Measurements from ENCODE around the gene EPHA3. TPM values are rescaled to one million over a fixed set of nuclear protein-coding genes. Genes with fewer than 3 reads are reported as not detected.

Gene EPHA3
- total RNA-seq, 4 donors from 2014 or later: 2.3 to 4.6 (median 2.4) TPM; not detected in 1

- Histone ChIP-seq H3K27me3 (no peaks in the 10 kb centered on the region), H3K9me3 (no peaks in the 10 kb centered on the region), H3K36me3 (no peaks in the 10 kb centered on the region), H3K27ac (no peak overlapping the region), H3K4me3 (no peak overlapping the region), H3K4me1 (no peaks in the 10 kb centered on the region)
- WGBS, 2 donors (ENCODE audit: low coverage in 1 of 2): 42 to 47% methylated on average over 2 of the region's 2 CpGs
- in situ Hi-C loops (cut with MboI; ENCODE audit: low pct_ligation_motif_present in 1 of 4, low pct_unique_long_range_greater_than_20kb in 1 of 4, low sequenced_read_pairs in 3 of 4): no loop called here
- TF ChIP-seq EP300 (IDR thresholded peaks at IDR 0.05; ENCODE audit: low read depth): no peak
- TF ChIP-seq POLR2AphosphoS5 (IDR thresholded peaks at IDR 0.05): no peak
- no peak for TF ChIP-seq POLR2A (IDR thresholded peaks at IDR 0.05)
- no peak for TF ChIP-seq CTCF (IDR thresholded peaks at IDR 0.05)
- DNase-seq: no peak
- intact Hi-C loops (cut with DNase I; ENCODE audit: low total_unique reads): no loop called here
Observed at GRCh38 chr3:89216016-89216739, 108.8 kb downstream of the EPHA3 start.

- intact Hi-C loops (cut with DNase I; ENCODE audit: low total_unique reads): no loop called here
- DNase-seq: no peak
Observed at GRCh38 chr3:89217148-89217685, 109.8 kb downstream of the EPHA3 start.

GRCh38 chr3:89221924-89222323 is 114.5 kb downstream of the EPHA3 start:
- TF ChIP-seq EP300 (IDR thresholded peaks at IDR 0.05; ENCODE audit: low read depth): no peak
- TF ChIP-seq POLR2AphosphoS5 (IDR thresholded peaks at IDR 0.05): no peak
- TF ChIP-seq POLR2A (IDR thresholded peaks at IDR 0.05): no peak
- TF ChIP-seq CTCF (IDR thresholded peaks at IDR 0.05): no peak
- intact Hi-C loops (cut with DNase I; ENCODE audit: low total_unique reads) (no loop called here), in situ Hi-C loops (cut with MboI; ENCODE audit: low pct_ligation_motif_present in 1 of 4, low pct_unique_long_range_greater_than_20kb in 1 of 4, low sequenced_read_pairs in 3 of 4) (no loop called here)
- Histone ChIP-seq H3K27ac (no peak overlapping the region), H3K4me1 (no peaks in the 10 kb centered on the region), H3K36me3 (no peaks in the 10 kb centered on the region), H3K4me3 (no peak overlapping the region), H3K9me3 (no peaks in the 10 kb centered on the region), H3K27me3 (no peaks in the 10 kb centered on the region)
- WGBS, 2 donors (ENCODE audit: low coverage in 1 of 2): 82 to 84% methylated on average over 1 of the region's 1 CpG
- DNase-seq: no peak

More at GRCh38 chr3:89217148-89217685, 109.8 kb downstream of the EPHA3 start:
- in situ Hi-C loops (cut with MboI; ENCODE audit: low pct_ligation_motif_present in 1 of 4, low pct_unique_long_range_greater_than_20kb in 1 of 4, low sequenced_read_pairs in 3 of 4): no loop called here
- no peak overlapping the region for H3K4me3 ChIP-seq
- no peak overlapping the region for H3K27ac ChIP-seq
- no peaks in the 10 kb centered on the region for H3K27me3 ChIP-seq
- WGBS, 2 donors (ENCODE audit: low coverage in 1 of 2): 55 to 72% methylated on average over 6 of the region's 6 CpGs
- H3K4me1 ChIP-seq: no peaks in the 10 kb centered on the region
- H3K9me3 ChIP-seq: no peaks in the 10 kb centered on the region
- no peaks in the 10 kb centered on the region for H3K36me3 ChIP-seq
- TF ChIP-seq POLR2A (IDR thresholded peaks at IDR 0.05) (no peak), EP300 (IDR thresholded peaks at IDR 0.05; ENCODE audit: low read depth) (no peak), POLR2AphosphoS5 (IDR thresholded peaks at IDR 0.05) (no peak), CTCF (IDR thresholded peaks at IDR 0.05) (no peak)

- intact Hi-C loops (cut with DNase I; ENCODE audit: low total_unique reads): no loop called here
- in situ Hi-C loops (cut with MboI; ENCODE audit: low pct_ligation_motif_present in 1 of 4, low pct_unique_long_range_greater_than_20kb in 1 of 4, low sequenced_read_pairs in 3 of 4): no loop called here
- no peak overlapping the region for H3K27ac ChIP-seq
- no peak overlapping the region for H3K4me3 ChIP-seq
- H3K4me1 ChIP-seq: no peaks in the 10 kb centered on the region
- DNase-seq: no peak
- no peaks in the 10 kb centered on the region for H3K27me3 ChIP-seq
- WGBS, 2 donors (ENCODE audit: low coverage in 1 of 2): 47 to 54% methylated on average over 6 of the region's 6 CpGs
- H3K36me3 ChIP-seq: no peaks in the 10 kb centered on the region
- TF ChIP-seq POLR2AphosphoS5 (IDR thresholded peaks at IDR 0.05) (no peak), EP300 (IDR thresholded peaks at IDR 0.05; ENCODE audit: low read depth) (no peak), POLR2A (IDR thresholded peaks at IDR 0.05) (no peak), CTCF (IDR thresholded peaks at IDR 0.05) (no peak)
- no peaks in the 10 kb centered on the region for H3K9me3 ChIP-seq
Observed at GRCh38 chr3:89223188-89223587, 115.8 kb downstream of the EPHA3 start.
